HCT116 (cell line): ENCODE results near the gene SERGEF. TPM values are rescaled to one million over a fixed set of nuclear protein-coding genes. Genes with fewer than 3 reads are reported as not detected.

Experiments
- ATAC-seq: fragments of 200-7000 bp; cut with Tn5 transposase; 2 replicates; pipeline ENCODE4 v1.9.1; 2020; ENCODE audit warnings: mild to moderate bottlenecking, moderate library complexity
- BruUV-seq: library from RNA; stranded (reverse); fragments of 400-500 nt; replicated peaks from 2 replicates; lab custom pipeline; 2021; lab: Mats Ljungman, UMichigan
- CTCF ChIA-PET: fragments of 300-600 bp; sonication (Branson Sonifier 250); formaldehyde crosslinking; loops from one replicate; lab custom pipeline; 2021; ENCODE audit warnings: antibody characterized with exemption; lab: Charles Lee
- POLR2A ChIA-PET: fragments of 300-600, 350-600 bp; sonication (Branson Sonifier 250); formaldehyde crosslinking; loops from one replicate; lab custom pipeline; 2021; ENCODE audit warnings: antibody characterized with exemption; lab: Charles Lee
- RAD21 ChIA-PET, 2 experiments: fragments of 300-600 bp; sonication (Branson Sonifier 250); formaldehyde crosslinking; loops; one replicate each; lab custom pipeline; 2023; ENCODE audit warnings: low total read pairs in 2 of 2; ENCODE audit not compliant: uncharacterized antibody in 2 of 2, unreplicated experiment in 2 of 2, low non-redundant PET in 1 of 2; lab: Charles Lee
- DNase-seq: peaks from one replicate; pipeline ENCODE4 v3.0.0-alpha.2; 2010; ENCODE audit warnings: low read depth, low spot score
- H2AFZ ChIP-seq: fragments of 200-600 bp; shearing (Covaris generic), sonication (generic); 2 replicates; pipeline ENCODE4 v1.6.1; 2017; ENCODE audit warnings: low read depth, mixed run types, mixed read lengths, antibody characterized with exemption, low read length; ENCODE audit not compliant: poor library complexity, severe bottlenecking
- H3K27ac ChIP-seq: 2 replicates; pipeline ENCODE4 v1.5.1; 2012; ENCODE audit warnings: low read depth, low read length
- H3K27me3 ChIP-seq: fragments of 200-600 bp; sonication (generic); 2 replicates; pipeline ENCODE4 v1.6.1; 2016; ENCODE audit warnings: mixed run types, low read length, mixed read lengths; ENCODE audit not compliant: insufficient read depth
- H3K36me3 ChIP-seq, 2 experiments: fragments of 200-500 bp in 1 of 2; fragments of 200-600 bp in 1 of 2; sonication (Bioruptor generic) in 1 of 2; sonication (generic) in 1 of 2; 2 replicates each; pipeline versions ENCODE4 v1.5.1 to v1.6.1; 2014 to 2016; ENCODE audit warnings: low read length in 2 of 2, inconsistent platforms in 1 of 2, mixed read lengths in 1 of 2, mixed run types in 1 of 2; ENCODE audit not compliant: insufficient read depth in 2 of 2, control insufficient read depth in 1 of 2
- H3K4me1 ChIP-seq, 2 experiments: fragments of 200-600 bp in 1 of 2; sonication (generic) in 1 of 2; 2 replicates each; pipeline versions ENCODE4 v1.5.1 to v1.6.1; 2012 to 2017; ENCODE audit warnings: low read length in 2 of 2, inconsistent platforms in 1 of 2, mild to moderate bottlenecking in 1 of 2, mixed read lengths in 1 of 2, mixed run types in 1 of 2, moderate library complexity in 1 of 2; ENCODE audit not compliant: insufficient read depth in 2 of 2, control insufficient read depth in 1 of 2
- H3K4me2 ChIP-seq: fragments of 200-600 bp; sonication (generic); 2 replicates; pipeline ENCODE4 v1.6.1; 2017; ENCODE audit warnings: mixed run types, low read length, mixed read lengths
- H3K4me3 ChIP-seq, 2 experiments: fragments of 200-600 bp in 1 of 2; sonication (generic) in 1 of 2; replicated peaks in 1 of 2; 2 replicates each; pipeline ENCODE4 v1.5.1; 2011 to 2016; ENCODE audit warnings: low read length in 2 of 2, control low read depth in 1 of 2, low read depth in 1 of 2, mild to moderate bottlenecking in 1 of 2, mixed read lengths in 1 of 2, mixed run types in 1 of 2
- H3K79me2 ChIP-seq: fragments of 200-600 bp; sonication (generic); 2 replicates; pipeline ENCODE4 v1.6.1; 2017; ENCODE audit warnings: mild to moderate bottlenecking, mixed run types, low read length, moderate library complexity, mixed read lengths; ENCODE audit not compliant: insufficient read depth
- H3K9ac ChIP-seq: fragments of 200-600 bp; sonication (generic); 2 replicates; pipeline ENCODE4 v1.6.1; 2016; ENCODE audit warnings: low read length, mixed read lengths
- H3K9me2 ChIP-seq: fragments of 200-600 bp; sonication (generic), shearing (Covaris generic); 2 replicates; pipeline ENCODE4 v1.6.1; 2017; ENCODE audit warnings: mixed run types, mild to moderate bottlenecking, moderate library complexity; ENCODE audit not compliant: insufficient read depth
- H3K9me3 ChIP-seq, 2 experiments: fragments of 200-500 bp in 1 of 2; fragments of 200-600 bp in 1 of 2; sonication (Bioruptor generic) in 1 of 2; sonication (generic) in 1 of 2; 2 replicates each; pipeline ENCODE4 v1.6.1; 2014 to 2017; ENCODE audit warnings: low read length in 2 of 2, mixed read lengths in 2 of 2, inconsistent platforms in 1 of 2, low read depth in 1 of 2, mild to moderate bottlenecking in 1 of 2, mixed run types in 1 of 2, moderate library complexity in 1 of 2; ENCODE audit not compliant: control insufficient read depth in 1 of 2, insufficient read depth in 1 of 2
- H4K20me1 ChIP-seq: fragments of 200-600 bp; sonication (generic), shearing (Covaris generic); 2 replicates; pipeline ENCODE4 v1.6.1; 2017; ENCODE audit warnings: mixed run types, mild to moderate bottlenecking, moderate library complexity; ENCODE audit not compliant: insufficient read depth
- CBX3 ChIP-seq: IDR thresholded peaks from 2 replicates; pipeline ENCODE4 v1.6.1; 2012; ENCODE audit warnings: low read depth
- CEBPB ChIP-seq: IDR thresholded peaks from 2 replicates; pipeline ENCODE4 v1.6.1; 2012; ENCODE audit warnings: low read depth
- CTCF ChIP-seq, 3 experiments: fragments of 200-600 bp in 1 of 3; sonication (generic) in 1 of 3; IDR thresholded peaks in 2 of 3; conservative IDR thresholded peaks in 1 of 3; 2 replicates each; pipeline ENCODE4 v1.5.1; 2012 to 2017; ENCODE audit warnings: low read depth in 2 of 3, low read length in 2 of 3, antibody characterized with exemption in 1 of 3, borderline replicate concordance in 1 of 3, control low read depth in 1 of 3, mild to moderate bottlenecking in 1 of 3, mixed read lengths in 1 of 3, mixed run types in 1 of 3, moderate library complexity in 1 of 3; ENCODE audit not compliant: insufficient read depth in 1 of 3
- EGR1 ChIP-seq: IDR thresholded peaks from 2 replicates; pipeline ENCODE4 v1.6.1; 2012; ENCODE audit warnings: low read depth
- ELF1 ChIP-seq: IDR thresholded peaks from 2 replicates; pipeline ENCODE4 v1.6.1; 2012; ENCODE audit warnings: low read depth, borderline replicate concordance
- FOSL1 ChIP-seq: IDR thresholded peaks from 2 replicates; pipeline ENCODE4 v1.6.1; 2012; ENCODE audit warnings: low read depth
- JUND ChIP-seq: IDR thresholded peaks from 2 replicates; pipeline ENCODE4 v1.6.1; 2012
- POLR2A ChIP-seq: IDR thresholded peaks from 2 replicates; pipeline ENCODE4 v1.7.0; 2011; ENCODE audit warnings: borderline replicate concordance; ENCODE audit not compliant: insufficient read depth, insufficient read length; ENCODE audit errors: extremely low read depth
- SIN3A ChIP-seq: IDR thresholded peaks from 2 replicates; pipeline ENCODE4 v1.6.1; 2012; ENCODE audit warnings: low read depth
- SP1 ChIP-seq: IDR thresholded peaks from 2 replicates; pipeline ENCODE4 v1.6.1; 2012; ENCODE audit warnings: low read depth
- TCF7L2 ChIP-seq: IDR thresholded peaks from 2 replicates; pipeline ENCODE4 v1.7.0; 2011; ENCODE audit warnings: borderline replicate concordance, inconsistent platforms; ENCODE audit not compliant: insufficient read depth, insufficient read length; ENCODE audit errors: extremely low read depth
- YY1 ChIP-seq: IDR thresholded peaks from 2 replicates; pipeline ENCODE4 v1.6.1; 2011; ENCODE audit warnings: low read length, low read depth, moderate library complexity, mild to moderate bottlenecking; ENCODE audit not compliant: insufficient replicate concordance; ENCODE audit errors: extremely low read depth
- ZFX ChIP-seq: fragments of 450-650 bp; IDR thresholded peaks from 2 replicates; pipeline ENCODE4 v1.6.1; 2017
- ZNF274 ChIP-seq: fragments of 200-500 bp; sonication (Bioruptor generic); IDR thresholded peaks from 2 replicates; pipeline ENCODE4 v1.6.1; 2014; ENCODE audit warnings: mild to moderate bottlenecking, low read depth, low read length, inconsistent platforms
- intact Hi-C: fragments of 100-400 bp; cut with micrococcal nuclease; formaldehyde crosslinking; loops from 2 replicates; pipeline ENCODE4 v1.10.0; 2022
- total RNA-seq: library from RNA; stranded (reverse); gene quantifications from one replicate; pipeline ENCODE4 v1.2.1, GENCODE V29; 2021; ENCODE audit not compliant: unreplicated experiment
- TF ChIP-seq, protein P1 (sequence below): IDR thresholded peaks from 2 replicates; pipeline ENCODE4 v1.6.1; 2011; ENCODE audit warnings: mild to moderate bottlenecking, low read length, moderate library complexity; ENCODE audit not compliant: insufficient replicate concordance; ENCODE audit errors: extremely low read depth
- TF ChIP-seq, protein P2 (sequence below): IDR thresholded peaks from 2 replicates; pipeline ENCODE4 v1.6.1; 2012
- TF ChIP-seq, protein P3 (sequence below): IDR thresholded peaks from 2 replicates; pipeline ENCODE4 v1.6.1; 2012; ENCODE audit warnings: low read depth
- TF ChIP-seq, protein P4 (sequence below): IDR thresholded peaks from 2 replicates; pipeline ENCODE4 v1.6.1; 2012

Gene SERGEF
- total RNA-seq, 1 experiment from 2014 or later = 32.8 TPM

GRCh38 chr11:18011633-18012032, 1.2 kb downstream of the SERGEF start:
- no peaks in the 10 kb centered on the region for H3K79me2 ChIP-seq
- no peak for ATAC-seq
- H3K27ac ChIP-seq = no peak overlapping the region
- CTCF ChIA-PET = no interaction called here
- H2AFZ ChIP-seq = no peak overlapping the region
- BruUV-seq = no TSS peak
- H3K4me1 ChIP-seq = peaks cover 7 to 25% of the 10 kb centered on the region in 2 experiments
- no peaks in the 10 kb centered on the region for H3K9me3 ChIP-seq
- no peaks in the 10 kb centered on the region for H4K20me1 ChIP-seq
- no peaks in the 10 kb centered on the region for H3K27me3 ChIP-seq
- no peaks in the 10 kb centered on the region for H3K9me2 ChIP-seq
- RAD21 ChIA-PET = no interaction called here
- H3K4me2 ChIP-seq = peak overlapping the region; percentile 93
- no peaks in the 10 kb centered on the region; a peak in 1 of 4 replicates for H3K36me3 ChIP-seq
- intact Hi-C loops = no loop called here
- POLR2A ChIA-PET = no interaction called here
- no peak overlapping the region for H3K9ac ChIP-seq
- TF ChIP-seq ELF1 (no peak), CBX3 (no peak), ZNF274 (no peak), JUND (no peak), SP1 (no peak), YY1 (no peak), FOSL1 (no peak), CTCF (IDR thresholded peaks at IDR 0.05 in 2 of 3, conservative IDR thresholded peaks at IDR 0.05 in 1 of 3; ENCODE audit: borderline replicate concordance in 1 of 3, insufficient read depth in 1 of 3, low read depth in 2 of 3, low read length in 2 of 3) (no peak), TCF7L2 (no peak), ZFX (no peak), SIN3A (no peak), EGR1 (no peak), POLR2A (no peak), CEBPB (no peak)
- TF ChIP-seq, protein P1, sequence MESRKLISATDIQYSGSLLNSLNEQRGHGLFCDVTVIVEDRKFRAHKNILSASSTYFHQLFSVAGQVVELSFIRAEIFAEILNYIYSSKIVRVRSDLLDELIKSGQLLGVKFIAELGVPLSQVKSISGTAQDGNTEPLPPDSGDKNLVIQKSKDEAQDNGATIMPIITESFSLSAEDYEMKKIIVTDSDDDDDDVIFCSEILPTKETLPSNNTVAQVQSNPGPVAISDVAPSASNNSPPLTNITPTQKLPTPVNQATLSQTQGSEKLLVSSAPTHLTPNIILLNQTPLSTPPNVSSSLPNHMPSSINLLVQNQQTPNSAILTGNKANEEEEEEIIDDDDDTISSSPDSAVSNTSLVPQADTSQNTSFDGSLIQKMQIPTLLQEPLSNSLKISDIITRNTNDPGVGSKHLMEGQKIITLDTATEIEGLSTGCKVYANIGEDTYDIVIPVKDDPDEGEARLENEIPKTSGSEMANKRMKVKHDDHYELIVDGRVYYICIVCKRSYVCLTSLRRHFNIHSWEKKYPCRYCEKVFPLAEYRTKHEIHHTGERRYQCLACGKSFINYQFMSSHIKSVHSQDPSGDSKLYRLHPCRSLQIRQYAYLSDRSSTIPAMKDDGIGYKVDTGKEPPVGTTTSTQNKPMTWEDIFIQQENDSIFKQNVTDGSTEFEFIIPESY = no peak
- TF ChIP-seq, protein P2, sequence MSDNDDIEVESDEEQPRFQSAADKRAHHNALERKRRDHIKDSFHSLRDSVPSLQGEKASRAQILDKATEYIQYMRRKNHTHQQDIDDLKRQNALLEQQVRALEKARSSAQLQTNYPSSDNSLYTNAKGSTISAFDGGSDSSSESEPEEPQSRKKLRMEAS = no peak
- TF ChIP-seq, protein P3, sequence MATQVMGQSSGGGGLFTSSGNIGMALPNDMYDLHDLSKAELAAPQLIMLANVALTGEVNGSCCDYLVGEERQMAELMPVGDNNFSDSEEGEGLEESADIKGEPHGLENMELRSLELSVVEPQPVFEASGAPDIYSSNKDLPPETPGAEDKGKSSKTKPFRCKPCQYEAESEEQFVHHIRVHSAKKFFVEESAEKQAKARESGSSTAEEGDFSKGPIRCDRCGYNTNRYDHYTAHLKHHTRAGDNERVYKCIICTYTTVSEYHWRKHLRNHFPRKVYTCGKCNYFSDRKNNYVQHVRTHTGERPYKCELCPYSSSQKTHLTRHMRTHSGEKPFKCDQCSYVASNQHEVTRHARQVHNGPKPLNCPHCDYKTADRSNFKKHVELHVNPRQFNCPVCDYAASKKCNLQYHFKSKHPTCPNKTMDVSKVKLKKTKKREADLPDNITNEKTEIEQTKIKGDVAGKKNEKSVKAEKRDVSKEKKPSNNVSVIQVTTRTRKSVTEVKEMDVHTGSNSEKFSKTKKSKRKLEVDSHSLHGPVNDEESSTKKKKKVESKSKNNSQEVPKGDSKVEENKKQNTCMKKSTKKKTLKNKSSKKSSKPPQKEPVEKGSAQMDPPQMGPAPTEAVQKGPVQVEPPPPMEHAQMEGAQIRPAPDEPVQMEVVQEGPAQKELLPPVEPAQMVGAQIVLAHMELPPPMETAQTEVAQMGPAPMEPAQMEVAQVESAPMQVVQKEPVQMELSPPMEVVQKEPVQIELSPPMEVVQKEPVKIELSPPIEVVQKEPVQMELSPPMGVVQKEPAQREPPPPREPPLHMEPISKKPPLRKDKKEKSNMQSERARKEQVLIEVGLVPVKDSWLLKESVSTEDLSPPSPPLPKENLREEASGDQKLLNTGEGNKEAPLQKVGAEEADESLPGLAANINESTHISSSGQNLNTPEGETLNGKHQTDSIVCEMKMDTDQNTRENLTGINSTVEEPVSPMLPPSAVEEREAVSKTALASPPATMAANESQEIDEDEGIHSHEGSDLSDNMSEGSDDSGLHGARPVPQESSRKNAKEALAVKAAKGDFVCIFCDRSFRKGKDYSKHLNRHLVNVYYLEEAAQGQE = no peak
- TF ChIP-seq, protein P4, sequence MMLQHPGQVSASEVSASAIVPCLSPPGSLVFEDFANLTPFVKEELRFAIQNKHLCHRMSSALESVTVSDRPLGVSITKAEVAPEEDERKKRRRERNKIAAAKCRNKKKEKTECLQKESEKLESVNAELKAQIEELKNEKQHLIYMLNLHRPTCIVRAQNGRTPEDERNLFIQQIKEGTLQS = no peak
- no peak for DNase-seq
- peak overlapping the region in 1 of 2 experiments; percentile 80; a peak in 2 of 4 replicates for H3K4me3 ChIP-seq
